GM18907 (cell line): ENCODE measurements around the gene DNHD1.
"Not testable (repeated sequence)": the region's sequence is repeated elsewhere in the genome, so short reads cannot be mapped to it uniquely, and the experiment has no call there.

Experiments used
- ATAC-seq: cut with Tn5 transposase; IDR thresholded peaks from one replicate; pipeline ENCODE4 v1.9.1; 2021; ENCODE audit warnings: mild to moderate bottlenecking, moderate library complexity; ENCODE audit not compliant: unreplicated experiment

The DNHD1 gene

DNA sequence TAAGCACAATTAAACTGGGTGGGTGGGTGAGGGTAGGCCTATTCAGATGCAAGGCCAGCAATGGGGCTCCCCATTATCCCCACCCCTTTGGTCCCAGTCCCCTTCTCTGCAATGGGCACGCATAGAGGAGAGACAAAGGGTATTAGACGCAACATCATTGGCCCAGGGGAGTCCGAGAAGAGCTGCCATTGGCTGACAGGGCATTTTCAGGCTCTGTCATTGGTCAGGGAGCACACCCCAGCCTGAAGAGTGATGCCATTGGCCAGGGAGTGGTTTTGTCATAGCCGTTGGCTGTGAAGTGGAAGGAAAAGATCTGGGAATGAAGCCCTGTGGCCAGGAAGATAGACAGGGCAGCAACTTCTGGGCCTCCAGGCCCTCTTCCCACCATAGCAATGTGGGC lies 20.5 kb upstream of the DNHD1 start:
- no peak for ATAC-seq

DNA sequence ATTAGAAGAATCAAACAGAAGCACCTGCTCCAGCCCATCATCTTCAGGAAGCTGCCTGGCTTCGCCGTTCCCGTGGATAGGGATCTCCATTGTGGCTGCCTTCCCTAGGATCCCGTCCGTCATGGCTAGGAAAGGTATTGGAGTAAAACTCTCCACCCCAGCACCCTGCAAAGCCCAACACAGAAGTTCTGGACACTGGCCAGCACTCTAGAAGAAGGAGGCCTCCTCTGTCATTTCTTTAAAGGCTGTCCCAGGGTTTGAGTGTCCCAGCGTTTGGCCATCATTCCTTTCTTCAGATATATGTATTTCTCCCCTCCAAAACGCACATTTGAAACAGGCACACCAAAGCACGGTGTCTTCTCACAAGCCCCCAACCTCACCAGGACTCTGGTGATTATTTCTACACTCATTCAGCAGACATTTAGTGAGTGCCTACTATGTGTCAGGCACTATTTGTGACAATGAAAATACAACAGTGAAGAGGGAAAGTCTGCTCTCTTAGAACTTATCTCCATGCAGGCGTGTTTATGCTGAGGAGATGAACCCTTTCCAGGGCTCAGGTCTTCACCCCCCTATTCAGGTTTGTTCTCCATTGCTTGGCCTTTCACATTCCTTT lies 16.7 kb upstream of the DNHD1 start:
- no peak for ATAC-seq

DNA sequence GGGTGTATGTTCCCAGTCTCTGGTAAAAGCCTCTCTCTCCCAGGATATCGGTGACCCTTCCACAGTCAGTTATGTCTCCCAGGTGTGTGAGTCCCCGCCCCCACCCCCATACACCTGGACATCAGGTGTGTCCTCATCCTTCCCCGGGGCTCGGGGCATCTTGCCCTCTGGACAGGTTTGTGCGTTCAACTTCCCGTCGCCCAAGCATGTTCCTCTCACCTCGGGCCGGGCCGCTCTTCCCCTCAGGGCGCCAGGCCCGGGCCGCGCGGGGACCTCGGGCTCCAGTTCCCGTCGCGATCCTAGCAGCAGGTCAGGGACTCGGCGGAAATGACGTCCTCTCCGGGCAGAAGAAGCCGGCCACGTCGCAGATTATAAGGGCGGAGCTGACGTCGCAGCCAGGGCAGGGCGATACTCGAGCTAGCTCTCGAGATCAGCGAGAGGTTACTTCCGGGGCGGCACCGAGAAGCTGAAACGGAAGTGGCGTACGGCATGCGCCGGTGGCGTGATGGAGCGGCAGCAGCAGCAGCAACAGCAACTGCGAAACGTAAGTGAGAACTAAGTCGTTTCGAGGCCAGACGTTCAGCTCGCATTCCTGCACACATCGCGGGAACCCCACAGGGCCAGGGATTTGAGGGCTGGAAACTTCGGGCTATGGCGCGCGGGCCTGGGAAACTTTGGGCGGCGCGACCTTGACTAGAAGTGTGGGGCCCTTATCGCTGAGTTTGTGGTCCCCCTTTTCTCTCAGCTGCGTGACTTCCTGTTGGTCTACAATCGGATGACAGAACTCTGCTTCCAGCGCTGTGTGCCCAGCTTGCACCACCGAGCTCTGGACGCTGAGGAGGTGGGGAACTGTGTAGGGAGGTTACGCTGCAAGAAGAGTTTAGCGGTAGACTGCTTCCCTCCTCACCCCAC lies 15.8 kb upstream of the DNHD1 start, which contains the start of the genes ARFIP2 and TIMM10B:
Gene ARFIP2 (minus strand): TSS at position 320 of the 912 bp plus-strand sequence. CDS start 910 bp downstream, outside the sequence.
Gene TIMM10B (plus strand): TSS at position 490 of the 912 bp plus-strand sequence. CDS start 16 bp downstream, at position 506.
- ATAC-seq = peak; percentile 99

DNA sequence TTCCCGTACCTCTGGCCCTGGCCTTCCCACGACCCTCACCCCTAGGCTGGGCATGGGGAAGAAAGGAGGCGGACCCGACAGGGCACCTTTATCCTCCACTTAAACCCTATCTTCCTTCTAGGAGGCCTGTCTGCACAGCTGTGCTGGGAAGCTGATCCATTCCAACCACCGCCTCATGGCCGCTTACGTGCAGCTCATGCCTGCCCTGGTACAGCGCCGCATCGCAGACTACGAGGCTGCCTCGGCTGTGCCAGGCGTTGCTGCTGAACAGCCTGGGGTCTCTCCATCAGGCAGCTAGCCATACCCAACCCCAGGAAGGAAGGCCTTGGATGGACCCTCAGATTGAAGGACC lies 15.2 kb upstream of the DNHD1 start:
- ATAC-seq = no peak

DNA sequence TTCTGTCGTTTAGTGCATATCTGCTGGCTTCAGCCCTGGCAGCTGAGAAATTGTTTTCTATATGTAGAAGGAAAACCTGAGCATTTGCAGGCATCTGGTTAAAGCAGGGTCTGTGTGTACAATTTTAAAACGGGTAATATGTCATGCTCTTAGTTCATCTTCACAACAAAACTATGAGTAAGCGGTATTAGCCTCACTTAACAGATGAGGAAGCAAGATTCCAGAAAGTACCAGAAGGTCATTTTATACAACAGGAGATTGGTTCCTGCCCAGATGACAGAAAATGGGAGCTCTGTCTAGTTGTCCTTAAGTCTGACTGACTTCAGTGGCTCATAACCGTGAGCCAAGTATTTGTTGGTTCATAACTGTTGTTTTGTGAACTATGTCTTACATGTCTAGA lies 14.6 kb upstream of the DNHD1 start:
- ATAC-seq = no peak

DNA sequence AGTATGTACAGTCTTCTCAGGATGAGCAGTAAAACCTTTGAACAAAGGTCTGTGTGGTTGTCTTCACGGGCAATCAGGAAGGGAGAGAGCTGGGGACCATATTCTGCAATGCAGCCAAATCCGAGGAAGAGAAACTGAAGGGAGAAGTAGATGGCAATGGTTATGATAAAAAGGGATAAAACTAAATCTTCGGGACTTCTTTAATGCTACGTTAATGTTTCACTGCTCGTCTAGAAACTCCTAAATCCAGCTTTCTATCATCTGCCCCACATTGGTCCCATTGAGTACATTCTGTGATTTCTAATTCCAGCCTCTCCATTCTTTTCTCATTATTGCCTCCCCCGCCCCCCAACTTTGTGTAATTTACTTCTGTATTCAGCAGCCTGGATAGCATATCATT lies 14.1 kb upstream of the DNHD1 start:
- no peak for ATAC-seq

DNA sequence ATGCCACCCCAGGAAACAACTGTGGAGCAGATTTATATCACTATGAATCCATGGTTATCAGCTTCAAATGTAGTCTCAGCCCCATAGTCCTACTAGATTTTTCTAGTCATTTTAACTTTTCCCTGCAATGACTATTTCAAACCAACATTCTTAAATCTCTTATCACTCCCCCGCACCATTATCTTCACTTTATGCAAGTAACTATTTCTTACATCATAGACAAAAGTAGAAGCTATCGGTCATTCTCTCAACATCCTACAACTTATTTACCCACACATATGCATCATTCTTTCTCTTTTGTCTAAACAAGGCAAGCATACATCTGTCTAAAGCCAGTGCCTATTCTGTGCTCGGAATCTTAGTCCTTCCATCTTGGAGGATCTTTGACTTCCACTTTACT lies 11.4 kb upstream of the DNHD1 start:
- ATAC-seq = no peak

DNA sequence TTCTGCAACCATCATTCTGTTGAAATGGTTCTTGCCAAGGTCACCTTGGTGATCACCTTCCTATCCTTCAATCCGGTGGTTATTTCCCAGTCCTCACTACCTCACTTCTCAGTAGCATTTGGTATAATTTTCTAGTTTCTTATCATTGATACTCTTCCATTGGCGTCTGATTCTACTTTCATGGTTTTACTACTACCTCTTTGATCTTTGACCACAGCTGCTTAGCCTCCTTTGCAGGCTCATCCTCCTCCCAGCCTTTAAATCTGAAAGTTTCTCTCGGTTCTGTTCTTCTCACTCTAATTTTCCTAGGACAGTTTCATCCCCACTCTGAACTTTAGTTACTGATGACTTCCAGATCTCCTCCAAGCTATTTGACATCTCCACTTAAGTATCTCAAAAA lies 10.8 kb upstream of the DNHD1 start:
- no peak for ATAC-seq

DNA sequence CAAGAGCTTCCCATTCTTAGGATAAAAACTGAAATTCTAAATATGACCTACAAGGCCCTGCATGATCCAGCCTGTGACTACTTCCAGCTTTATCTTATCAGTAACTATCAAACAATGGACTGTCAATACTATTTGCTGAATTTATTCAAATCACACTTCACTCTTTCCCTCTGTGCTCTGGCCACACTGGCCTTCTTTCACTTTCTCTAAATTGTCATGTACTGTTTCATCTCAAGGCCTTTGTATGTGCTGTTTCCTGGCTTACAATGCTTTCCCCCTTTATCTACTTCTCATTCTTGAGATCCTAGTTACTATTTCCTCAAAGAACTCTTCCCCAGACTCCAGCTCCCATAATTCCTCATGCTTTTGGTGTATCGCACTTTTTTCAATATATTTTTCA lies 10.1 kb upstream of the DNHD1 start:
- no peak for ATAC-seq

DNA sequence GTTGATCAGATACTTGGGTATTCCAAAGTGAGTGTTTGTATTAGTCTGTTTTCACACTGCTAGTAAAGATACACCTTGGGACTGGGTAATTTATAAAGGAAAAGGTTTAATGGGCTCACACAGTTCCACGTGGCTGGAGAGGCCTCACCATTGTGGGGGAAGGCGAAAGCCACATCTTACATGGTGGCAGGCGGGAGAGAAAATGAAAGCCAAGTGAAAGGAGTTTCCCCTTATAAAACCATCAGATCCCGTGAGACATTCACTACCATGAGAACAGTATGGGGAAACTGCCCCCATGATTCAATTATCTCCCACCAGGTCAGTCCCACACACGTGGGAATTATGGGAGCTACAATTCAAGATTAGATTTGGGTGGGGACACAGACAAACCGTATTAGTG lies 8.7 kb upstream of the DNHD1 start:
- ATAC-seq = no peak

DNA sequence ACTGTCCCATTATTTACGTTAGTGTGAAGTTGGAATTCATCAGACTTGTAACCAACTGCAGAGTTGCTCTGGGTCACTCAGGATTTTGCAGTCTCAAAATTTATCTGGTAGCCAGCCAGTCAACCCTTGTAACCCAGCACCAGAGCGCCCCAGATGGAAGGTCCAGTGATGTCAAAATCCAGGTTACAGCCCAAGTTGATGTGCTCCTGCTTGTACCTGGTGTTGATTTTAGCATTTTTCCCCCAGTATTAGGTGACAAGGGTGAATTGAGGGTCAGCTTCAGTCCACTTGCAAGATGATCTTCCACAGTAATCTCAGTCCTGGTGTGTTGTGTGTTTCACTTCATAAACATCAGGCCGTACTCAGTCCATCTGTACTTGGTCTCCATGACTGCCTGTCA lies 8.3 kb upstream of the DNHD1 start:
- no peak for ATAC-seq

DNA sequence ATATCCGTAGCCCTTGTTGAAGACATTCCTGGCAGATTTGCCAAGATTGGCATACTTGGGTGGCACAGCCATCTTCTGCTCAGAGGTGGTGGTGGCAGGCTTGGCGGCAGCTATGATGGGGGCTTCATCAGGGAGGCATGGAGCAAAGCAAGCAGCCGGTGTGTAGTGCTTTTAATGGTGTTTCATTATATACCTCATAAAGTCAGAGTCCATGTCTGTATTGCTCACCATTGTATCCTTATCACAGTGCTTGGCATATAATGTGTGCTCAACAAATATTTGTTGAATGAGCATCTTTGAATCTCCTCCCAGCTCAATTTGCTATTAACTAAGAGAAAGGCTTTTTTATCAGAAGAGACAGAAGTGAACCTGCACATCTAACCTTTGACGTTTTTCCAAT lies 7.8 kb upstream of the DNHD1 start:
- ATAC-seq = no peak

DNA sequence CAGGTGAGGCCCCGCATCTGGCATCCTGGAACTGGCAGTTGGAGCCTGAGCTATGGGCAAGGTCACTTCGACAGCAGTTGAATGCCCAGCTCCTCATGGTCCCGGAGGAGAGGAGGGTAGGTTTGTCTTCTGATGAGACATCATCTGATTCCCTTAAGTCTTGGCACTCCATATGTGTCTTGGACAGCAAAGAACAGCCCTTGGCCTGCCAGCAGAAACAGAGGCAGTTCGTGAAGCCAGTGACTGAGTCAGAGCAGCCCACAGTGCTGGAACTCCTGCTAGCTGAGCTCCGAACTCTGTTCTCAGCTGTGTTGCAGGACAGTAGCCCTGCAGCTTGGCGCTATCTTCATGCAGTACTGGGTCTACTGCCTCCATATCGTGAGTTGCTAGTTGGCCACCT lies 1.0 kb downstream of the DNHD1 start:
- no peak for ATAC-seq

DNA sequence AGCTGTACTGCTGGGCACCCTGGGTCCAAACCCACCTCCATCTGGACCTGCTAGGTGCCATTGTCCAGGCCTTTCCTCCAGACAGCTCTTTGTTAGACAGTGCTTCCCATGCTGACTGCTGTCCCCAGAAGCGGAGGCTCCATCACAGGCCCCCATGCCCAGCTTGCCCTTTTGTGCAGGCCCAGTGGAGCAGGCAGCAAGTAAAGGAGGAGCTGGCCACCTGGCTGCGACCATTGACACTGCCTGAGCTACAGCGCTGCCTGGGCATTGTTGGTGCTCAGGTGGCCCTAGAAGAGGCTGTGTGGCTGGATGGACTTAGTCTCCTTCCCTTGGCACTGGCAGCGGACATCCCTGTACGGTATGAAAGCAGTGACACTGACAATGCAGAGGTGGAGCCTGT lies 1.5 kb downstream of the DNHD1 start:
- no peak for ATAC-seq

DNA sequence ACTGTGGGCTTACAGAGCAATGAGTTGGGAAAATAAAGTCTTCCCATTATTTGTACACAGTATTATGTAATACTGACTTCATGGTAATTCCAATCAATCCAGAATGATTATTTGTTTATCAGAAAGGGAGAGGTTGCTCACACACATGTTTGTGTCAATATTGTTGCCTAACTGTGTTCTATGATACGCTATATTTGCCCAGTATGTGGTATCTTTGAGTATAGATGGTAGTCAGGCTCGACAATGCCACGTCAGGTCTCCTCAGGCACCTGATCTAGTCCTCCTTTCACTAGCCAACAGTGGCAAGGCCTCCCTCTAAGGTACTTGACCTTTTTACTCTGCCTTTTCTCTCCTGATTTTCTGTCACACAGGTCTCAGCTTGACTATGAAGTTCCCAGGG lies 5.3 kb downstream of the DNHD1 start:
- no peak for ATAC-seq

DNA sequence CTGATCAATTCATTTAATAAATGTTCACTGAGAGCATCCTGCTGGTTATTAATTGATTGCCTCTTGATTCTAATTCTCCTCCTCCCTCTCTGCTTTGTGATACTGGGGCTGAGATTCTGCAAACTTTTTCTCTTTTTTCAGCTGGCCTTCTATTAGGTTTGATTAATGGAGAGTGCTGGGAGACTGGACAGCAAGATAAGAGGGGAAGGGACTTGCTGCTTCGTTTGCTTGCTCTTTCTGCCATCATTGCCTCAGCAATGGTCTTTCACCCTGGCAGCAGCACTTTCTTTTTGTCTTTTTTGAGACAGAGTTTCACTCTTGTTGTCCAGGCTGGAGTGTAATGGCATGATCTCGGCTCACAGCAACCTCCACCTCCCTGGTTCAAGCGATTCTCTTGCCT lies 7.1 kb downstream of the DNHD1 start:
- no peak for ATAC-seq

DNA sequence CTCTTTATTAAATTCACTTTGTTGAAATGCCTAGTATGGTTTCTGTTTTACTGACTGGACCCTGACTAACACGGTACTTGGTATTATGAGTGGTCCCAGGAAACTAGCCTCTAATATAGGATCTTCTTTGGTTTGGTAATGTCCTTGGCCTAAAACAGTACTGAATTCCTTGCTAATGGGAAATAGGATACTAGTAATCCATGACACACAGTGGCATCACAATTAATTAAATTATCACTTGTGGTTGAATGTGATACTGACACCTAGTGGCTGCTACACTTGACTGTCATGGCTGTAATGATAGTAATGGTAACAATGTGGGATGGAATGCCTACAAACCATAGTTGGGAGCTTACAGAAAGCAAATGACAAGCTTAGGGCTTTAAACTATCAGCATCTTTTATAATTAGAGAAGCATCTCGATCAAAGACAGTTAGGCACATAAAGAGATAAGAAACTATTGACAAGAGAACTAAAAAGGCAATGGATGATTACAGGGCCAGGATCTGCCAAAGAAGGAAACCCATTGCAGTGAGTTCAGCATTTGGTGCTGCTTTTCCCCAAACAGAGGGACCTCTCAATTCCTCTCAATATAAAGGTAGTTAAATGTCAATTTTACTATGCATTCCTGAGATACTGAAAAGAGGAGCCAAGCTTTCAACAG lies 8.6 kb downstream of the DNHD1 start:
- ATAC-seq = no peak

DNA sequence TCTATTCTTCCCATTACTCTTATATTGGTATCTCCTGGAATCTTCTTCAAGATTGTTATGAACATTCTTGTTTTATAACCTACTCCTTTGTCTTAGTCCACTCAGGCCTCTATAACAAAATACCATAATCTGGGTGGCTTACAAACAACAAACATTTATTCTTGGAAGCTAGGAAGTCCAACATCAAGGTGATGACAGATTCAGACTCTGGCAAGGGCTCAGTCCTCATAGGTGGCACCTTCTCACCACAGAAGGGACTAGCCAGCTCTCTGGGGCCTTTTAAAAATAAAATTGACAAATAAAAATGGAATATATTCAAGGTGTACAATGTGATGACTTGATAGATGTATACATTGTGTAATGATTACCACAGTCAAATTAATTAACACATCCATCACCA lies 19.8 kb downstream of the DNHD1 start:
- no peak for ATAC-seq

DNA sequence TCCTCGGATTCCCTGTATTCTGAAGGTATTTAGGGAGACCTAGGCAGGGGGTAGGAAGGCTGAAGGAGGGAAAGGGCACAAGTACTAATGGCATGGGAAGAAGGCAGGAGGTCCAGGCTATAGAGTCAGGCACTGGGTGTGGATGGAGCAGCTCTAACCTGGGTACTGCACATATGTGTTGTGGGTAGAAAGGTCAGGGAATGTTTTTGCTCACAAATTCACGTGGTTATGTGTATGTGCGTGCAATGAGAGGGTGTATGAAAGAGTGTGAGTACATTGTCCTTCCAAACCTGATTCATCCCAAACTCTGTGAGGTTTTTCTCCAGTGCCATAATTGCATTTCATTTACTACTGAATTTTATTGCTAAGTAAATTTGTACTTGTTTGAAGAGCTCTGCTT lies 23.2 kb downstream of the DNHD1 start:
- no peak for ATAC-seq

DNA sequence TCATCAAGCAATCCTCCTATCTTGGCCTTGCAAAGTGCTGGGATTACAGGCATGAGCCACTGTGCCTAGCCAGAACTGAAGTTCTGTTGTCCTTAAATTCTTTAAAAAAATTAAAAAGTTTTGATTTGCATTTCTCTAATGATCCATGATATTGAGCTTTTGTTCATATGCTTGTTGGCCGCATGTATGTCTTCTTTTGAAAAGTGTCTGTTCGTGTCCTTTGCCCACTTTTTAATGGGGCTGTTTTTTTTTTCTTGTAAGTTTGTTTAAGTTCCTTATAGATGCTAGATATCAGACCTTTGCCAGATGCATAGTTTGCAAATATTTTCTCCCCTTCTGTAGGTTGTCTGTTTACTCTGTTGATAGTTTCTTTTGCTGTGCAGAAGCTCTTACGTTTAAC lies 24.9 kb downstream of the DNHD1 start:
- not testable (repeated sequence) for ATAC-seq

DNA sequence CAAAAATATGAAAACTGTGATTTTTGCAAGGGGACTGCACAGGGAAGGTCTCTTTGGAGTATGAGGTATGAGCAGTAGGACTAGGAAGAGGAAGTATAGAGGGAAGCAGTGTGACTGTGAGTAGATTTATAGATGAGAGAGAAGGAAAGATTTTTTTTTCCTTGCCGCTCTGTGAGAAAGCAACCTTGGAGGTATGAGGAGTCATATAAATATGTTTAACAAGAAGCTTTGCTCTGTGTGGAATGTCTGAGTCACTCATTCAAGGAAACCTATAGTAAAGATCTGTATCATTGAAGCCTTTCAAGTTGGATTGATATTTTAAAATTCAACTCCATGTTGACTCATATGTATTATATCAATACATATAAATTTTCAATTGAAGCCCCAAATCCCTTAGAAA lies 26.2 kb downstream of the DNHD1 start:
- no peak for ATAC-seq
